DND-41 (cell line): ENCODE results near the gene TGM2.

Experiments
- EZH2 ChIP-seq: IDR thresholded peaks from 3 replicates; pipeline ENCODE4 v1.6.1; 2012; ENCODE audit warnings: borderline replicate concordance, low read depth, mild to moderate bottlenecking, moderate library complexity, low read length, inconsistent platforms; ENCODE audit not compliant: severe bottlenecking
- TF ChIP-seq, protein P1 (sequence below): IDR thresholded peaks from 2 replicates; pipeline ENCODE4 v1.5.1; 2012; ENCODE audit warnings: borderline replicate concordance, low read length, moderate library complexity, mild to moderate bottlenecking; ENCODE audit not compliant: poor library complexity, severe bottlenecking; ENCODE audit errors: extremely low read depth

DNA sequence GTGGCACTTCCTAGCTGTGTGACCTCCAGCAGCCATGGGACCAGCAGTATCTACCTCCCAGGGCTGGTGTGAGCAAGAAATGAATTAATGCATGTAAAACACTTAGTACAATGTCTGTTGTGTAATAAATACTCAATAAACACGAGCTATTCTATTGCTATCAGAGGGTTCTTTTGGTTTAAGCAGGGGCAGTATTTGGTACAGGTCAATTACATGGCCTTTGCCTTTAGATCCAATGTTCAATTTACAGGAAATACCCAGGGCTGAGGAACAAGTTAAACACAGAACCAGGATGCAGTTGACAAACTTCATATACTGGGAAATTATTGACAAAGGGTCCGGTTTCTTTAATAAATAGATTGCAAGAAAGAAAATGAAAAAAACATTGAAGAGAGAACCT is 2.9 kb downstream of the TGM2 start:
- TF ChIP-seq, protein P1, sequence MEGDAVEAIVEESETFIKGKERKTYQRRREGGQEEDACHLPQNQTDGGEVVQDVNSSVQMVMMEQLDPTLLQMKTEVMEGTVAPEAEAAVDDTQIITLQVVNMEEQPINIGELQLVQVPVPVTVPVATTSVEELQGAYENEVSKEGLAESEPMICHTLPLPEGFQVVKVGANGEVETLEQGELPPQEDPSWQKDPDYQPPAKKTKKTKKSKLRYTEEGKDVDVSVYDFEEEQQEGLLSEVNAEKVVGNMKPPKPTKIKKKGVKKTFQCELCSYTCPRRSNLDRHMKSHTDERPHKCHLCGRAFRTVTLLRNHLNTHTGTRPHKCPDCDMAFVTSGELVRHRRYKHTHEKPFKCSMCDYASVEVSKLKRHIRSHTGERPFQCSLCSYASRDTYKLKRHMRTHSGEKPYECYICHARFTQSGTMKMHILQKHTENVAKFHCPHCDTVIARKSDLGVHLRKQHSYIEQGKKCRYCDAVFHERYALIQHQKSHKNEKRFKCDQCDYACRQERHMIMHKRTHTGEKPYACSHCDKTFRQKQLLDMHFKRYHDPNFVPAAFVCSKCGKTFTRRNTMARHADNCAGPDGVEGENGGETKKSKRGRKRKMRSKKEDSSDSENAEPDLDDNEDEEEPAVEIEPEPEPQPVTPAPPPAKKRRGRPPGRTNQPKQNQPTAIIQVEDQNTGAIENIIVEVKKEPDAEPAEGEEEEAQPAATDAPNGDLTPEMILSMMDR: no peak
- TF ChIP-seq EZH2: no peak
